GM10266 (cell line): ENCODE results near the gene MRPL10.

Experiments
- DNase-seq: peaks from one replicate; pipeline ENCODE4 v3.0.0; 2012; ENCODE audit errors: extremely low spot score
- TF ChIP-seq, protein P1 (sequence below): IDR thresholded peaks from 2 replicates; pipeline ENCODE4 v1.5.1; 2012; ENCODE audit warnings: mild to moderate bottlenecking, low read depth; ENCODE audit not compliant: control insufficient read depth, insufficient read depth; ENCODE audit errors: missing control alignments

MRPL10 gene

DNA sequence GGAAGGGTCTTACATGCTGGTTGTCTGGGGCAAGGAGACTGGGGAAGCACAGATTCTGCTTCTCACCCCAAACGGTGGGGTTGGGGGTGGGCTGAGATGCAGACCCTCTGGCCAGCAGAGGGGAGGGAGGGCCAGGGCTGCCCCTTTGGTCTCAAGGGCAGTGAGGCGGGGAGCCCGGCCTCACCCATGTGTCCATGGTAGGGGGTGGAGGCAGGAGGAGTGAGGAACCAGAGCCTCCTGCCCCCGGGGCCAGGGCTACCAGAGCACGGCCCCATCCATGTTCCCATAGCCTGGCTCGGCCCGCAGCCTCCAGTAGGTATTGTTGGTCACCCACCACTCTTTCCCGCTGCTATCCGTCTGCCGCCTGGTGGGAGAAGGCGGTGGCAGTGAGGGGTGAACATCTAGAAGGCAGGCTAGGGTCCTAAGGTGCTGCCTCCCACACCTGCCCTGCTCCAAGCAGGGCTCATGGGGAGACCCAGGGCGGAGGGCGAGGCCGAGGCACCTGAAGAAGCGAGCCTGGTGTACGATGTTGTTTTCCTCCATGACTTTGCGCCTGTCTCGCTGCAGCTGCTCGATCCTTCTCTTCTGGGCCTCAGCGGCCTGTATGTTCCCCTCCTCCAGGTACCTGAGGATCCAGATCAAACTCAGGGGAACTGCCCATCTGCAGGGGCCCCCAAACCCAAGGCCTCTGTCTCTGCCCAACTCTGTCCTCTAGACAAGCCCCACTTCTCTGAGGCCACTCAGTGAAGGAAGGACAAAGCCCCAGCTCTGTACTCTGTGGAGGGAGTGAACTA, 23.1 kb downstream of the MRPL10 start:
- TF ChIP-seq, protein P1, sequence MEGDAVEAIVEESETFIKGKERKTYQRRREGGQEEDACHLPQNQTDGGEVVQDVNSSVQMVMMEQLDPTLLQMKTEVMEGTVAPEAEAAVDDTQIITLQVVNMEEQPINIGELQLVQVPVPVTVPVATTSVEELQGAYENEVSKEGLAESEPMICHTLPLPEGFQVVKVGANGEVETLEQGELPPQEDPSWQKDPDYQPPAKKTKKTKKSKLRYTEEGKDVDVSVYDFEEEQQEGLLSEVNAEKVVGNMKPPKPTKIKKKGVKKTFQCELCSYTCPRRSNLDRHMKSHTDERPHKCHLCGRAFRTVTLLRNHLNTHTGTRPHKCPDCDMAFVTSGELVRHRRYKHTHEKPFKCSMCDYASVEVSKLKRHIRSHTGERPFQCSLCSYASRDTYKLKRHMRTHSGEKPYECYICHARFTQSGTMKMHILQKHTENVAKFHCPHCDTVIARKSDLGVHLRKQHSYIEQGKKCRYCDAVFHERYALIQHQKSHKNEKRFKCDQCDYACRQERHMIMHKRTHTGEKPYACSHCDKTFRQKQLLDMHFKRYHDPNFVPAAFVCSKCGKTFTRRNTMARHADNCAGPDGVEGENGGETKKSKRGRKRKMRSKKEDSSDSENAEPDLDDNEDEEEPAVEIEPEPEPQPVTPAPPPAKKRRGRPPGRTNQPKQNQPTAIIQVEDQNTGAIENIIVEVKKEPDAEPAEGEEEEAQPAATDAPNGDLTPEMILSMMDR: no peak
- DNase-seq: no peak

GRCh38 chr17:47807421-47807820, 23.9 kb downstream of the MRPL10 start:
- no peak for DNase-seq
- TF ChIP-seq, protein P1: no peak

DNA sequence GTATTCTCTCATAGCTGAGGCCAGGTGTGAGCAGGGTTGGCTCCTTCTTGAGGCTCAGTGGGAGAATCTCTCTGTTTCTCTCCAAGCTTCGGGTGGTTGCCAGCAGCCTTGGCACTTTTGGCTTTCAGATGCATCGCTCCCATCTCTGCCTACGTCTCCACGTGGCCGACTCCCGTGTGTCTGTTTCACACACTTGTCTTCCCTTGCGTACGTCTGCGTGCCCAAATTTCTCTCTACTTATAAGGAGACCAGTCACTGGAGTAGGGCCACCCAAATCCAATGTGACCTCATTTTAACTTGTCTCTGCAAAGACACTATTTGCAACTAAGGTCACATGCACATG, 24.5 kb downstream of the MRPL10 start:
- DNase-seq: no peak
- TF ChIP-seq, protein P1: no peak

DNA sequence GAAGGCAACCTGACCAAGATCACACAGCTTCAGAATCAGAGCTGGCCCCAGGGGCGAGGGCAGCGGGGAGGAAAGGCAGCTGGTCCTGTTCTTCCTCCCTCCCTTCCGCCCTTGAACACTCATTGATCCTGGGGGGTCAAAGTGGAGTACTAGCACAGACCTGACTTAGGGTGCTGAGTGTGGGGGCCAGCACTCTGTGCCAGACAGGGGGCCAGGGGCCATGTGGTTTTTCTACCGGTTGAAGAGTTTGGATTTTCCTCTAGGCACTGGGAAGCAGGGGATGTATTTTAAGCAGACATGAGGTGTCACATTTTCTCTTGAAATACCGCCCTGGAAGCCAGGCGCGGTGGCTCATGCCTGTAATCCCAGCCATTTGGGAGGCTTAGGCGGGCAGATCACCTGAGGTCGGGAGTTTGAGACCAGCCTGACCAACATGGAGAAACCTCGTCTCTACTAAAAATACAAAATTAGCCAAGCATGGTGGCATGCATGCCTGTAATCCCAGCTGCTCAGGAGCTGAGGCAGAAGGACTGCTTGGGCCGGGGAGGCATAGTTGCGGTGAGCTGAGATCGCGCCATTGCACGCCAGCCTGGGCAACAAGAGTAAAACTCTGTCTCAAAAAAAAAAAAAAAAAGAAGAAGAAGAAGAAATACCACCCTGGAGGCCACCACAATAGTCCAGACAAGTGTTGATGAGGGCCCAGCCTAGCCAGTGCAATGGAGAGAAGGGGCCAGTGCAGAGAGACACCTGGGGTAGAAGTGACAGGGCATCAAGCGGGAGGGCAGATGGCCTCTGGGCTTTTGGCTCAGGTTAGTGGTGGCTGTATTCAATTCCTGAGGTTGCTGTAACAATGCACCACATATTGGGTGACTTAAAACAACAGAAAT, 25.1 kb downstream of the MRPL10 start:
- DNase-seq: no peak
- TF ChIP-seq, protein P1: no peak

DNA sequence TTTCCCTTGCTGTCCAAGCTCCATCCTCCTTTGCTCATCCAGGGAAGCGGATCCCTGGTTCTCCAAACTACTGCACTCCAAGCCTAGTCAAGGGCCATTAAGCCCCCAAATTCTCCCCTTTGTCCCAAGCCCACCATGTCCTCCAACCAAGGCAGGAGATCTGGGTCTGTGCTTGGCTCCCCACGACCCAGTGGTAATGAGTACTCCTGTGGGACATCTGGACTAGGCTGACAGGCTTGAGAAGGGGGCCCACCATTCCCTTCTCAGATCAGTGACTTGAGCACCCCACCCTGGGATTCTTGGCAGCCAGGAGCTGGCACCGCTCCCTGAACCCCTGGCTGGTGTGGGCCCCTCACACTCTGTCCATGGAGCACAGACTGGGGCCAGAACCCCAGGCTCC, 26.9 kb downstream of the MRPL10 start:
- TF ChIP-seq, protein P1: no peak

DNA sequence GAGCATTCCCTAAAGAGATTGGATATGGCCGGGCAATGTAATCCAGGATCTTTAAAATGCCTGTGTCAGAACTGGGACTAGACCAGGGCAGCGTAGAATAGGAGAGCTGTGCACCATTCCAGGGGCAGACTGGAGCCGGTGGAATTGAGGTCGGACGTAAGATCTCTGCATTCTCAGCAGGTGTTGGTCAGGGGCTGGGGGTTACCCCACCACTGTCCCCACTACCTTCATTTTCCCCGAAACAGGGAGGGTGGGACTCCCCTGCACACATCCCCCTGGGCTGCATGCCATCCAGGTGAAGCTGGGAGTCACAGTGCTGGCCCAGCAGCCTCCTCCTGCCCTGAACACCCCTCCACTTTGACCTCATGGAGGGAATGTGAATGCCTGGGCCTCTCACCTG, 27.6 kb downstream of the MRPL10 start:
- TF ChIP-seq, protein P1: no peak
- DNase-seq: no peak

More for the DNA sequence above, 26.9 kb downstream of the MRPL10 start:
- no peak for DNase-seq

DNA sequence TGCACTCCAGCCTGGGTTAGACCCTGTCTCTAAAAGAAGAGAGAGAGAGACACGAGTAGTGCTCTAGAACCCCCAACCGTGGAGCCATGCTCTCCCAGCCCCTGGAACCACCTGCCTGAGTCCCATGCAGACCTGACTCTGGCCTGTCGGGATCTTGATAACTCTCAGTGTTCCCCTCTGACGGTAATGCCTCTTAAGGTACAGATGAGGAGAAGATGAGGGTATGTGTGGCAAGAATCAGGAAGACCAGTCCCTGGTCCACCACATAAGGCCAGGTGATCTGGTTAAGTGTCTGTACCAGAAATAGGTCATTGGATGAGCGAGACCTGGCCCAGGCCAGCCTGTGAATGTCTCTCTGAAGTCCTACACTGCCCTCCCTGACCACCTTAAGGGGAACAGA, 28.1 kb downstream of the MRPL10 start:
- TF ChIP-seq, protein P1: no peak
- no peak for DNase-seq
